Suprapubic skin (tissue), 4 donors: ENCODE data around the gene OR2T10. TPM values are rescaled to one million over a fixed set of nuclear protein-coding genes. Genes with fewer than 3 reads are reported as not detected.
"Not testable (repeated sequence)": the region's sequence is repeated elsewhere in the genome, so short reads cannot be mapped to it uniquely, and the experiment has no call there.

ENCODE experiments used
- DNase-seq, 2 donors: peaks; one replicate each; pipeline ENCODE4 v3.0.0-alpha.2; 2019; ENCODE audit warnings: low spot score in 2 of 2
- H3K27ac ChIP-seq: fragments of 200-600 bp; sonication (generic); one replicate; pipeline ENCODE4 v1.5.1; 2019
- H3K27me3 ChIP-seq: fragments of 200-600 bp; sonication (generic); one replicate; pipeline ENCODE4 v1.5.1; 2019
- H3K36me3 ChIP-seq: fragments of 200-600 bp; sonication (generic); one replicate; pipeline ENCODE4 v1.5.1; 2019
- H3K4me1 ChIP-seq: fragments of 200-600 bp; sonication (generic); one replicate; pipeline ENCODE4 v1.5.1; 2019
- H3K4me3 ChIP-seq: fragments of 200-600 bp; sonication (generic); one replicate; pipeline ENCODE4 v1.5.1; 2019; ENCODE audit warnings: mild to moderate bottlenecking
- H3K9me3 ChIP-seq: fragments of 200-600 bp; sonication (generic); one replicate; pipeline ENCODE4 v1.5.1; 2019
- EP300 ChIP-seq: sonication (generic); formaldehyde crosslinking; IDR thresholded peaks from one replicate; pipeline ENCODE4 v1.6.1; 2017; ENCODE audit warnings: antibody characterized with exemption
- POLR2A ChIP-seq, 2 donors: fragments of 450-650 bp; IDR thresholded peaks; one replicate each; pipeline ENCODE4 v1.6.1; 2017; ENCODE audit warnings: antibody characterized with exemption in 2 of 2, mild to moderate bottlenecking in 2 of 2, moderate library complexity in 2 of 2
- POLR2AphosphoS5 ChIP-seq, 3 donors: sonication (generic); formaldehyde crosslinking; IDR thresholded peaks; one replicate each; pipeline ENCODE4 v1.6.1; 2017; ENCODE audit warnings: antibody characterized with exemption in 3 of 3
- WGBS: methylation state at CpG from one replicate; pipeline ENCODE4 v1.1.5; 2018; 5-methylcytosine and 5-hydroxymethylcytosine counted together
- total RNA-seq, 4 donors: library from RNA; depleted of rRNA; stranded (reverse); fragments of >200 nt; gene quantifications; one replicate each; pipeline ENCODE4 v1.1.0, GENCODE V29; 2016
- TF ChIP-seq, protein P1 (sequence below), 2 donors: fragments of 200-600 bp in 1 of 2; fragments of 450-650 bp in 1 of 2; sonication (generic) in 1 of 2; IDR thresholded peaks; one replicate each; pipeline ENCODE4 v1.5.1; 2016 to 2019; ENCODE audit warnings: antibody characterized with exemption in 2 of 2, mild to moderate bottlenecking in 1 of 2, moderate library complexity in 1 of 2

The OR2T10 gene, protein sequence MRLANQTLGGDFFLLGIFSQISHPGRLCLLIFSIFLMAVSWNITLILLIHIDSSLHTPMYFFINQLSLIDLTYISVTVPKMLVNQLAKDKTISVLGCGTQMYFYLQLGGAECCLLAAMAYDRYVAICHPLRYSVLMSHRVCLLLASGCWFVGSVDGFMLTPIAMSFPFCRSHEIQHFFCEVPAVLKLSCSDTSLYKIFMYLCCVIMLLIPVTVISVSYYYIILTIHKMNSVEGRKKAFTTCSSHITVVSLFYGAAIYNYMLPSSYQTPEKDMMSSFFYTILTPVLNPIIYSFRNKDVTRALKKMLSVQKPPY
- total RNA-seq = under 1 TPM in 3 of 4 donors, not detected in 1; 0.19 to 0.83 (median 0.80) TPM

DNA sequence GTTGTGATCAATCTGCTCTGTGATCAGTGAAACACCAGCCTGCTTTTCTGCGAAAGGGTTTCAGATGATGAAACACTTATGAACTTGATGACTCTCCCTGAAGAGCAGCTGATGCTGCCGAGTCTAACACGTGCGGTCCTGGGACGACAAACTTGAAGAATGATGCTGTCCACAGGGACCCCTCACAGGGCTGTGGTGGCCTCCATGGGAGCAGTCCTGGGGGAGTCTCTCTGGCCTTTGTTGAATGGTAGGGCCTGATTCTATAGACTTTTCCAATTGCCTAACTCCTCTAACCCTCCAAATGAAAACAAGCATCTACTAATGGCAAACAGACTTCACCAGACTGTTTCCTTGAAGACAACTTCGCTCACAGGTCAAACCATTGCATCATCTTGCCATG lies at the start of gene OR2T10:
OR2T10 (minus strand) TSS at position 112 of the 400 bp plus-strand sequence. CDS start 3,932 bp downstream, outside the sequence.
- 76% methylated on average over 6 of the region's 6 CpGs for WGBS
- Histone ChIP-seq H3K9me3 (no peaks in the 10 kb centered on the region), H3K4me3 (no peak within 1 kb of the TSS), H3K36me3 (no peaks in the 10 kb centered on the region), H3K27ac (no peak within 1 kb of the TSS), H3K4me1 (no peaks in the 10 kb centered on the region), H3K27me3 (no peaks in the 10 kb centered on the region)
- TF ChIP-seq, protein P1, sequence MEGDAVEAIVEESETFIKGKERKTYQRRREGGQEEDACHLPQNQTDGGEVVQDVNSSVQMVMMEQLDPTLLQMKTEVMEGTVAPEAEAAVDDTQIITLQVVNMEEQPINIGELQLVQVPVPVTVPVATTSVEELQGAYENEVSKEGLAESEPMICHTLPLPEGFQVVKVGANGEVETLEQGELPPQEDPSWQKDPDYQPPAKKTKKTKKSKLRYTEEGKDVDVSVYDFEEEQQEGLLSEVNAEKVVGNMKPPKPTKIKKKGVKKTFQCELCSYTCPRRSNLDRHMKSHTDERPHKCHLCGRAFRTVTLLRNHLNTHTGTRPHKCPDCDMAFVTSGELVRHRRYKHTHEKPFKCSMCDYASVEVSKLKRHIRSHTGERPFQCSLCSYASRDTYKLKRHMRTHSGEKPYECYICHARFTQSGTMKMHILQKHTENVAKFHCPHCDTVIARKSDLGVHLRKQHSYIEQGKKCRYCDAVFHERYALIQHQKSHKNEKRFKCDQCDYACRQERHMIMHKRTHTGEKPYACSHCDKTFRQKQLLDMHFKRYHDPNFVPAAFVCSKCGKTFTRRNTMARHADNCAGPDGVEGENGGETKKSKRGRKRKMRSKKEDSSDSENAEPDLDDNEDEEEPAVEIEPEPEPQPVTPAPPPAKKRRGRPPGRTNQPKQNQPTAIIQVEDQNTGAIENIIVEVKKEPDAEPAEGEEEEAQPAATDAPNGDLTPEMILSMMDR (IDR thresholded peaks at IDR 0.05) = no peak
- TF ChIP-seq POLR2AphosphoS5 (IDR thresholded peaks at IDR 0.05) (no peak), POLR2A (IDR thresholded peaks at IDR 0.05) (no peak), EP300 (no peak)
- no peak for DNase-seq

DNA sequence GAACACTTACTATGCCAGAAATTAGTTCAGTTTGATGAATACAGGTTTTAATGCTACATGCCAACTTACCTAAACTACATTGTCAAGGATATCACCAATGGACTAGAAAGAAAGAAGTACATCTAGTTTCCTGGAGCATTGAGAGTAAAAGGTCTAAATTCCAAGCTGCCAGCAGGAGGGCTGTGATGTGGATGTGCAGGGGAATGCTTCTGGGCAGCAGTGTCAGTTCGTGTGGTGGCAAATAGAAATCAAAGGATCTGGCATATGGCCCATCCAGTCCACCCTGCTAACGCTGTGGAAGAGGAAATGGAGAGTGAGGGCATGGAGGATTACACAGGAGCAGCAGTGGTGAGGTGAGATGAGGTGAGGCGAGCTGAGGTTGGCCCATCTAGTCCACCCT lies 47.7 kb upstream of the OR2T10 start, which contains the start of gene OR2T35:
OR2T35 (minus strand) TSS at position 101 of the 400 bp plus-strand sequence. CDS start 6,020 bp downstream, outside the sequence.
- not testable (repeated sequence) for H3K36me3 ChIP-seq, H3K27me3 ChIP-seq, H3K27ac ChIP-seq, H3K4me3 ChIP-seq, H3K9me3 ChIP-seq, DNase-seq, H3K4me1 ChIP-seq
- WGBS = 61% methylated on average over 3 of the region's 3 CpGs

DNA sequence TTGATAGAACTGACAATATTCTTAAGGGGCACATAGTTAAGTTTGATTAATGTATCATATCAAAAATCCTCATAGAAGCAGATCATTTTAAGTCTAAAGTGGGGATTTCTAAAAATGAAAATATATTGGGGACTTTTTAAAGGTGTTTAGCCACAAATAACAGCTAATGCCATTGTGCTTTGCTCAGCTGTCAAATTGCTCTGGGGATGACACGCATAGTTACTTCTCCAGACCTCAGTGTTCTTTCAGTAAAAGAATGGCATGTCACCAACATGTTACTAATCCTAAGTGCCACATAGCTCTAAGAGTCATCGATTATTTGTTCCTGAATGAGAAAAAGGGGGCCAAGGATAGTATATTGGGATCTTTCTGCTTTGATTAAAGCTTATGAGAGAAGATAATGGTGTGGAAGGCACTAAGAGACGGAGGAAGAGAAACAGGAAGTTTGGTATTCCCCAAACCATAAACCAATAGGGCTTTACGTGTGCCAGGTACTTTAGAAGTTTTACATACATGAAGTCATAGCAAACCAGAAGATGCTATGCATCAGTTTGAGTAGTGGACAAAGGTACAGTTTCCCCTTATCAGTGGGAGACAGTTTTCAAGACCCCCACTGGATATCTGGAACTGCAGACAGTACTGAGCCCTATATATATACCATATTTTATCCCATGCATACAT lies 45.6 kb upstream of the OR2T10 start:
- not testable (repeated sequence) for DNase-seq, H3K4me3 ChIP-seq, H3K36me3 ChIP-seq, H3K4me1 ChIP-seq, H3K27me3 ChIP-seq, H3K27ac ChIP-seq, H3K9me3 ChIP-seq
- WGBS = no CpG with 5 or more reads among the region's 4 CpGs

DNA sequence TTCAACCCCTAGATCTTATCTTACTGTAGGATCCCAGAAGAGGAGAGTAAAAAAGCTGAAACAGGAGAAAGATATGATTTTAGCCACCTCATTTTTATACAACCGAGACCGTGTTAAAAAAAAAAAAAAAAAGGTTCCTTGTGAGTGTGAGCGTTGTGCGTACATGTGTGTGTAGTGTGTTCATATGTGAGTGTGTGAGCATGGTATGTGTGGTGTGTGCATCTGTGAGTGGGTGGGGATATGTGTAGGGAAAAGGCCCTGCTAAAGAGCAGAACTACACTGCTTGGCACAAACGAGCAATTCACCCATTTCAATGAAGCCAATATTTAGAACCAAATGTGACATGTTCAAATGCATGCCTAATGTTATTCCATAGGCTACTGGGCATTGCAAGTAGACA lies 44.1 kb upstream of the OR2T10 start:
- H3K9me3 ChIP-seq, H3K36me3 ChIP-seq, H3K4me1 ChIP-seq, H3K4me3 ChIP-seq, H3K27me3 ChIP-seq, DNase-seq, H3K27ac ChIP-seq: not testable (repeated sequence)
- no CpG with 5 or more reads among the region's 5 CpGs for WGBS

DNA sequence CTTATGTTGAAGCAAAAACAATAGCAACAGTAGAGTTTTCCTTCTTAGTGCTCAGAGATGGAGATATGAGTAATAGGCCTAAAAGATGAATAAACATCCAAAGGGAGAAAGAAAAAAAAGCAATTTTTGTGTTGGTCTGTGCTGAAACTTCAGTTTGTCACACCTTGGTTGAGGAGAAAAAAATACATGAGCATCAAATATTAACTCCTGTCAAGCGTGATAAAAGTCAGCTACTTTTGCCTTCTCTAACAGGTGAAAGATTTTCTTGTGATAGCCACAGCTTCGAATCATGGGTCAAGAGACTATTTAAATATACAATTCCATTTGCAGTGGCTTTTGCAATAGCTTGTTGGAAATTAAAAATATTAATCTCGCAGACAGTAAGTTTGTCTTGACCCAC lies 43.4 kb upstream of the OR2T10 start:
- H3K4me3 ChIP-seq, H3K4me1 ChIP-seq, H3K36me3 ChIP-seq, H3K27ac ChIP-seq, H3K27me3 ChIP-seq, H3K9me3 ChIP-seq, DNase-seq: not testable (repeated sequence)
- WGBS = no CpG with 5 or more reads among the region's 3 CpGs

DNA sequence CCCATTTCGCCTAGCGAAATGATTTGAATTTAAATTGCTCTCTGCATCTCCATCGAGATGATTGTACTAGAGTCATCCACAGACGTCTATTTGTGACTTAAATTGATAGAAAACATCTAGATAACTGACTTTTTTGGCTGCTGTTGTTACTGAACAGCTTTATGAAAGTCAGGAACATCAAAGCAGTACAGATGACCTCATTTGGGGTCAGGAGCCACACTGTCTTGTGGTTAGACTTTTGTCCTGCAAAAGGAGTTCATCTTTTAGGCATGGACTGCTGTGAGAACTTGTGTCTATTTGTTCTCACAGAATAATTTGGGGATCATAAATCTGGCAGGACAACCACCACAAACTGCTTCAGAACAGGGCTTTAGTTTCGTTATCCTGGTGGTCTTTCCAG lies 42.2 kb upstream of the OR2T10 start:
- H3K27ac ChIP-seq, H3K9me3 ChIP-seq, H3K4me3 ChIP-seq, H3K27me3 ChIP-seq, DNase-seq, H3K36me3 ChIP-seq, H3K4me1 ChIP-seq: not testable (repeated sequence)
- no CpG with 5 or more reads among the region's 5 CpGs for WGBS

DNA sequence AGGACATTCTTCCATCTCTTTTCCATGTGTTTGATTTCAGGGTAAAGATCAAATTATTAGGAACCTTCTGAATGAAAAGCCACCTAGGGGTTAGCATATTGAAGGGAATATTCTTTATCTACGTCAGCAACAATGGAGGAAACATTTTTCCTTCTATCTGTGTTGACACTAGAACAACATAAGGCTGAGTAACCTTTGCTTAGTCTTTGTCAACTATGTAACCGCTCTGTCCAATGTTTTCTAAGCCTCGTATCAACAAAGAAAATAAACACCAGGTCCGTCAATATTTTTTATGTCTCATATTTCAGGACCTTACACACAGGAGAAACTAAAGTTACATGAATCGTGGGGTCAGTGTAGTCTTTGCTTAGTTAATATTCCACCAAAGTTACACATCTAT lies 39.1 kb upstream of the OR2T10 start:
- not testable (repeated sequence) for DNase-seq, H3K27ac ChIP-seq, H3K27me3 ChIP-seq, H3K9me3 ChIP-seq, H3K4me1 ChIP-seq, H3K4me3 ChIP-seq, H3K36me3 ChIP-seq
- 85% methylated on average over 2 of the region's 5 CpGs for WGBS

DNA sequence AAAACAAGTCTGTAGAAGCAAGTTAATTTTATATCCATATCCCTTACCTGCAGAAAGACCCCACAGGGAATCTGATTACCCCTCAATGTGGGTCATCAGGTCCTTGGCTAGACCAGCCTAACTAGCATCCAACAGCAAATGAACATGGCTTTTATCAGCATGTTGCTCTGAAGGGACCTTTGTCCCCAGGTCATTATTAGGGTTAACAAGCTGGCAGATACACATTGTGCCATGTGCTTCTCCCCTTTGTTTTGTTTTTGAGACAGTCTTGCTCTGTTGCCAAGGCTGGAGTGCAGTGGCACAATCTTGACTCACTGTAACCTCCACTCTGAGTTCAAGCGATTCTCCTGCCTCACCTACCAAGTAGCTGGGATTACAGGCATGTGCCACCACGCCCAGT lies 37.5 kb upstream of the OR2T10 start, which contains the start of gene OR2T11:
OR2T11 (minus strand) TSS at position 101 of the 400 bp plus-strand sequence. CDS start 7,963 bp downstream, outside the sequence.
- not testable (repeated sequence) for H3K27ac ChIP-seq, H3K4me3 ChIP-seq, H3K36me3 ChIP-seq, H3K4me1 ChIP-seq, DNase-seq, H3K9me3 ChIP-seq, H3K27me3 ChIP-seq
- no CpG with 5 or more reads among the region's 2 CpGs for WGBS
